ENCODE measurements around the gene HSPB3.
"Not testable (repeated sequence)": the region's sequence is repeated elsewhere in the genome, so short reads cannot be mapped to it uniquely, and the experiment has no call there.

HSPB3 gene

GRCh38 chr5:54457094-54457862 lies 1.8 kb downstream of the HSPB3 start:
- DNase-seq (ENCODE audit: low read depth), result no peak

GRCh38 chr5:54458221-54458620 lies 2.7 kb downstream of the HSPB3 start:
- DNase-seq (ENCODE audit: low read depth), result no peak

GRCh38 chr5:54460181-54460919 lies 4.9 kb downstream of the HSPB3 start:
- DNase-seq (ENCODE audit: low read depth), result no peak

DNA sequence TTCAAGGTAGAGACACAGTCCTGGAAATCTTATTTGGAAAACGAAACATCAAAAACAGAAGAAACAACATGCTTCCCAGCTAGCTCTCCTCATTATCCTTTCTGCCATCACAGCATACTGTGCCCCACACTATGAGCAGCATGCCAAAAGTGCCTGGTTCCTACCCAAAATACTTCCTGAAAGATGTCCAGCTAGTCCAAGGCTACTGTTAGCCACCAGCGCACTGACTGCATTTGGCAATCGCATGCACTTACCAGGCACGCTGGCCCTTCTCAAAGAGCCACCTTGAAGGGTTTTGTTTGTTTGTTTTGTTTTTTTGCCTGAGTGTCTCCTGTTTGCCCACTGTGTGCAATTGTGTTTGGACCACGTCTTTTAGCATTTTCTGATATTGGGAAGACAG lies 6.8 kb downstream of the HSPB3 start:
- DNase-seq (ENCODE audit: low read depth), result no peak

DNA sequence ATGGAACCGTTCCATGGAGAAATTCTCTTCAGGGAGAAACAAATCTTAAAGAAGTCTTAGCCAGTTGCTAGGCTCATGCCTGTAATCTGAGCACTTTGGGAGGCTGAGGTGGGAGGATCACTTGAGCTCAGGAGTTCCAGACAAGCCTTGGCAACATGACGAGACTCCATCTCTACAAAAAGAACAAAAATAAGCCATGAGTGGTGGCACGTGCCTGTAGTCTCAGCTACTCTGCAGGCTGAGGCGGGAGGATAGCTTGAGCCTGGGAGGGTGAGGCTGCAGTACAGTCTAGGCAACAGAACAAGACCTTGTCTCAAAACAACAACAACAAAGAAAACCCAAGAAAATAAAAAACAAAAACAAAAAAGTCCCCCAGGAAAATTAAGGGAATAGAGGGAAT lies 8.2 kb downstream of the HSPB3 start:
- DNase-seq (ENCODE audit: low read depth), result no peak

GRCh38 chr5:54469622-54470021 lies 14.1 kb downstream of the HSPB3 start:
- no peak for DNase-seq (ENCODE audit: low read depth)

- no peak for DNase-seq (ENCODE audit: low read depth)
These were observed 14.6 kb downstream of the HSPB3 start for GRCh38 chr5:54470128-54470527.

DNA sequence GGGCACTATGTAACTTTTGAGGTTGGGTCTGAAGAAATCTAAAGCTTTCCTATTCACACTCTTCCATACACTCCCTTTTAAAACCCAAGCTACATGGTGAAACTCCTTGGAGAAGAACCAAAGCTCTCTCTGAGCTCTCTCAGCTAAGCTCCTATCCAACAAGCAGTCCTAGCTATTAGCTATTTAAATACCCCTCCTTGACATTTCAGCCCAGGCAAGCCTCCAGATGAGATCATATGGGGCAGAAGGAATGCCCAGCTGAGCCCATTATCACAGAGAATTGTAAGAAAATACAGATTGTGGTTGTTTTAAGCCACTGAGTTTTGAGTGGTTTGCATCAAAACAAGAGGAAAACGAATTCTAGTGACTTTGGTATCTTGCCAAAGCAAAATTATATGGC lies 15.2 kb downstream of the HSPB3 start:
- DNase-seq (ENCODE audit: low read depth), result no peak

DNA sequence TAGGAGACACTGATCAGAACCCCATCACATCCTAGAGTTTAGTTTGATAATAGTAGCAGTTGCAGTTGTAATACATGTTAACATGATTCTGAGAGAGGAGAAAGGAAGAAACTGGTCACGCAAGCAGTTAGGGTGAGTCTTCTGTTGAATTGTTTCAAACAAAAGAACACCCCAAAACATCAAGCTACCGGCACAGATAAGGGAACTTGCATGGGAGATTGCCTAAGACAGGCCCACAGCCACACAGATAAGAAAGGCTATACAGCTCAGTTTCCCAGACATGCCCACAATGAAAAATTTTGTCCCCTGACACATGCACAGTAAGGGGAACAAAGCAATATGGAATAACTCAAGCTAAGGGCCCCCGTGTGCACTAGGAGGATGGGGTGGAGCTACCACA lies 15.9 kb downstream of the HSPB3 start:
- DNase-seq (ENCODE audit: low read depth), result no peak

- DNase-seq (ENCODE audit: low read depth), result no peak
These were observed 21.2 kb downstream of the HSPB3 start for GRCh38 chr5:54476682-54477081.

- DNase-seq (ENCODE audit: low read depth), result no peak
These were observed 22.5 kb downstream of the HSPB3 start for GRCh38 chr5:54477941-54478478.

DNA sequence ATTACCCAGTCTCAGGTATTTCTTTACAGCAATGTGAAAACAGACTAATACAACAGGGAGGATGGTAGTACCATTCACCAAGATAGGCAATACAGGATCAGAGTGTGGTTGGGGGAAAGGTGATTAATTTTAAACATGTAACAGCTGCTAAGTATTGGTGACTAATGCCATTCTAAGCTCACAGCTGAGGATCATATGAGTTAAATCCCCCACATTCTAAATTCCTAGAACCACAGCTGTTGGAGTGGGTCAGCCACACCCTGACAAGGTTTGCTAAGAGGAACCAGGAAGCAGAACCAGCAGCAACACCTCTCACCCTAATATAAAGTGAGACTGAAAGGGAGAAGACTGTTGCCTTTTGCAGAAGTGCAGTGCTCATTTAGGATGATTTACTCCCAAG lies 24.8 kb downstream of the HSPB3 start:
- DNase-seq (ENCODE audit: low read depth), result no peak

DNA sequence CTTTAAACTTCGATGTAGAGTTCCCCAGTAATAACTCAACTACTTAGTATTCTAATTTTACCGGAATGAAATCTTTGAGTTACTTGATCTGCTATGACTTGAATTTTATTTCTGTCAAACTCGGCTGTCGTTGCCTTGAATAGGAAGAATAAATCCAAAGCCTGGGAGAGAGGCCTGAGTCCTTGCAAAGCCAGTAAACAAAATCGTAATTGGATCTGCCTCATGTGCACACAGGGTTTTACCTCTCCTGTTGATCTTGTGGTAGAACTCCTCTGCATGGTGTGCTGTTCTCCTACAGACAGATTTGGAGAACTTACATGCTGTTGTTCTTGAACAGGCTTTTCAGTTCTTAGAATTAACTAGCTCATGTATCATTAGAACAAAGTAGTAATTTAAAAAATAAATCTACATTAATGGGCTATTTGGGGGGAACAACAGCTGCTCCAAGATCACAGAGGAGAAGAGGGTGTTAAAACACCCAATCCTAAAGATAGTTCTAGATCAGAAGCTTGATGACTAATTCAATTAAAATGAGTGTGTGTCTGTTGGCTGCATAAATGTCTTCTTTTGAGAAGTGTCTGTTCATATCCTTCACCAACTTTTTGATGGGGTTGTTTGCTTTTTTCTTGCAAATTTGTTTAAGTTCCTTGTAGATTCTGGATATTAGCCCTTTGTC lies 28.9 kb downstream of the HSPB3 start:
- DNase-seq (ENCODE audit: low read depth), result no peak

GRCh38 chr5:54485659-54486058 lies 30.2 kb downstream of the HSPB3 start:
- not testable (repeated sequence) for DNase-seq (ENCODE audit: low read depth)

DNA sequence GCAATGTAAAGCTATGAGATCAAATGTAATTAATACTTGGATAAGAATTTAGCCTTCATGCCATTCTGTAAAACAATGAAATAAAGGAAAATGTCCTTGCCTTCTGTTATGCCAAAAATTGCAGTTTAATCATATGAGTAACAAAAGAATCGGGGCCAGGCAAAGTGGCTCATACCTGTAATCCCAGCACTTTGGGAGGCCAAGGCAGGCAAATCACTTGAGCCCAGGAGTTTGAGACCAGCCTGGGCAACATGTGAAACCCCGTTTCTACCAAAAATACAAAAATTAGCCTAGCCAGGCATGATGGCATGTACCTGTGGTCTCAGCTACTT lies 34.1 kb downstream of the HSPB3 start:
- not testable (repeated sequence) for DNase-seq (ENCODE audit: low read depth)

- no peak for DNase-seq (ENCODE audit: low read depth)
These were observed 35.8 kb downstream of the HSPB3 start for GRCh38 chr5:54491326-54491725.

DNA sequence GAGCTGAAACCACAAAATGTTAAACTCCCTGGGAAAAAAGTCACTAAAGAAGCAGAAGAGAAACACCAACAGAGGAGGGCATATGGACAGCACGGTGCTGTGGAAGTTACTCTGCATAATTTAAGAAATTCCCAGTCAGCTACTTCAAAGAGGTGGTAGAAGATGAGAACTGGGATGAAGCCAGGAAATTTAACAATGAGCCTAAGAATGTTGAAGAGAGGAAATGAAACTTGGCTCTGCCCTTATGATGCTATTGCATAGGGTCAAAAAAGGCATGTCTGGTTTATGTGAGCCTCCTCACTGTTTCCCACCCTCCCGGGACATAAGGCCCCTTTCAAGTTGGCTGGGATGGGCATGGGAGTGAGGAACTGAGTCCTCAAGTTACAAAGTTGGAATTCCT lies 36.7 kb downstream of the HSPB3 start:
- DNase-seq (ENCODE audit: low read depth), result no peak

GRCh38 chr5:54495027-54495426 lies 39.5 kb downstream of the HSPB3 start:
- DNase-seq (ENCODE audit: low read depth), result no peak

All from activated T-cell treated with anti-CD3 and anti-CD28 coated beads for 1 hour (primary cell).